HG03442 (cell line): ENCODE data around the gene IGSF23.
"Not testable (repeated sequence)": the region's sequence is repeated elsewhere in the genome, so short reads cannot be mapped to it uniquely, and the experiment has no call there.

Experiments
- ATAC-seq: cut with Tn5 transposase; IDR thresholded peaks from one replicate; pipeline ENCODE4 v1.9.1; 2021; ENCODE audit warnings: mild to moderate bottlenecking, moderate library complexity; ENCODE audit not compliant: unreplicated experiment

Gene IGSF23

GRCh38 chr19:44609219-44609618 lies 4.1 kb upstream of the IGSF23 start:
- ATAC-seq: no peak

DNA sequence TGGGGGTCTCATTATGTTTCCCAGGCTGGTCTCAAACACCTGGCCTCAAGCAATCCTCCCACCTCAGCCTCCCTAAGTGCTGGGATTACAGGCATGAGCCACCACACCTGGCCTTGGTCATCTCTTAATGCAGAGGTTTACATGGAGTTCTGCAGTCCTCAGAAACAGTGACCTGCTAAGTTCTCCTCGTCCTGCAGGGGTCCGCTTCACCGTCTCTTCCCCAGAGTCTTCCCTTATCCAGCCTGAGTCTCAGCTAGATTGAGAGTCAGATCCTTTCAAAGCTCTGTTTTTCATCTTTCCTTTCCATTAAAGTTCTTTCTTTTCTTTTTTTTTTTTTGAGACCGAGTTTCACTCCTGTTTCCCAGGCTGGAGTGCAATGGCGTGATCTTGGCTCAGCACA lies 2.9 kb upstream of the IGSF23 start:
- not testable (repeated sequence) for ATAC-seq

DNA sequence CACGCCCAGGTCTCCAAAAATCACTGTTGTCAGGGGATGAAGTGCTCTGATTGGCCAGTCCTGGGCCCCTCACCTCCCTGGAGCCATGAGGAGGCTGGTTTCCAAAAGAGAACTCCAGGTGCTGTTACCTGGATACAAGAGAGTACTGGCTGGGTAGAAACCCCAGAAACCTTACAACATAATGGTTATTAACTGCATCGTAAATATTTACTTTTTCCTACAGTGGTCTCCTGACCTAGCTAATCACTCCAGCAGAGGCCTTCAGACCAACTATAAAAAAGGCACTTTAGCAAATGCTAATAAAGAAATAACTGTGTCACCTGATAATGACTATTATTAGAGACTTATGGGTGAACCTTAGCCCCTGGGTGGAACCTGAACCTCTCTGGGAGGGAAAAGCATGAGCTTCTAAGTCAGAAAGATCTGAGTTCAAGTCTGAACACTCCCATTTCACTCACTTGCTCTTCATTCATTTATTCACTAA lies 1.5 kb upstream of the IGSF23 start:
- no peak for ATAC-seq

GRCh38 chr19:44614313-44614712 lies 950 bp downstream of the IGSF23 start:
- ATAC-seq: no peak

GRCh38 chr19:44615863-44616247 lies 2.5 kb downstream of the IGSF23 start:
- ATAC-seq: no peak

- no peak for ATAC-seq
Observed at GRCh38 chr19:44617110-44617880, 3.9 kb downstream of the IGSF23 start.

DNA sequence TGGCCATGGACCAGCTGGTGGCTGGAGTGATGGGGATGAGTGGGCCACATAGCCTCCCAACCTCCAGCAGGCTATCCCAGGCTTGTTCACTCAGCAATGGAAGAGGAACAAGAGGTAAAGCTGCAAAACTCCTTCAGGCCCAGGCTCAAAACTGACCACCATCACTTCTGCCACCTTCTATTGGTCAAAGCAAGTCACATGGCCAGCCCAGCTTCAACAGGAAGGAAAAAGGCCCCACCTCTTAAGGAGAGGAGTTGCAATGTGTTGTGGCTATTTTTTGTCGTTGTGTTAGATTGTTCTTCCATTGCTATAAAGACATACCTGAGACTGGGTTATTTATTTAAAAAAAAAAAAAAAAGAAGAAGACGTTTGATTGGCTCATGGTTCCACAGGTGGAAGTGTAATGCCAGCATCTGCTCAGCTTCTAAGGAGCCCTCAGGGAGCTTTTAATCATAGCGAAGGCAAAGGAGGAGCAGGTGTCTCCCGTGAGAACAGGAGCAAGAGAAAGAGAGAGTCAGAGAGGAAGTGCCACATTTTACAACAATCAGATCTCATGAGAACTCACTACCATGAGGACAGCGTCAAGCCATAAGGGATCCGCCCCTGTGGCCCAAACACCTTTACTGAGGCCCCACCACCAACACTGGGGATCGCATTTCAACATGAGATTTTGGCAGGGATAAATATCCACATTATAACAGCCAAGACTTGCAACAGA lies 5.4 kb downstream of the IGSF23 start:
- no peak for ATAC-seq

- no peak for ATAC-seq
Observed at GRCh38 chr19:44620667-44621066, 7.3 kb downstream of the IGSF23 start.

DNA sequence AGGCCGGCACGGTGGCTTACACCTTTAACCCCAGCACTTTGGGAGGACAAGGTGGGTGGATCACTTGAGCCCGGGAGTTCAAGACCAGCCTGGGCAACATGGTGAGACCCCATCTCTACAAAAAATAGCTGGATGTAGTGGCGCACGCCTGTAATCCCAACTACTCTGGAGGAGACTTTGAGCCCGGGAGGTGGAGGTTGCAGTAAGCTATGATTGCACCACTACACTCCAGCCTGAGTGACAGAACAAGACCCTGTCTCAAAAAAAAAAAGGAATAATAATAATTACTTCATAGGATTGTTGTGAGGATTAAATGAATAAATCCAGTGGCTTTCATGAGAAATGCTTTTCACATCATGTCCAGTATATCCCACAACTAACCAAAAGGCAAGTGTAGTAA lies 8.0 kb downstream of the IGSF23 start:
- ATAC-seq: no peak

- no peak for ATAC-seq
Observed at GRCh38 chr19:44623080-44623479, 9.7 kb downstream of the IGSF23 start.

- ATAC-seq: no peak
Observed at GRCh38 chr19:44623626-44624025, 10.3 kb downstream of the IGSF23 start.

- ATAC-seq: no peak
Observed at GRCh38 chr19:44624840-44625354, 11.5 kb downstream of the IGSF23 start.

GRCh38 chr19:44625637-44626036 lies 12.3 kb downstream of the IGSF23 start:
- ATAC-seq: not testable (repeated sequence)

DNA sequence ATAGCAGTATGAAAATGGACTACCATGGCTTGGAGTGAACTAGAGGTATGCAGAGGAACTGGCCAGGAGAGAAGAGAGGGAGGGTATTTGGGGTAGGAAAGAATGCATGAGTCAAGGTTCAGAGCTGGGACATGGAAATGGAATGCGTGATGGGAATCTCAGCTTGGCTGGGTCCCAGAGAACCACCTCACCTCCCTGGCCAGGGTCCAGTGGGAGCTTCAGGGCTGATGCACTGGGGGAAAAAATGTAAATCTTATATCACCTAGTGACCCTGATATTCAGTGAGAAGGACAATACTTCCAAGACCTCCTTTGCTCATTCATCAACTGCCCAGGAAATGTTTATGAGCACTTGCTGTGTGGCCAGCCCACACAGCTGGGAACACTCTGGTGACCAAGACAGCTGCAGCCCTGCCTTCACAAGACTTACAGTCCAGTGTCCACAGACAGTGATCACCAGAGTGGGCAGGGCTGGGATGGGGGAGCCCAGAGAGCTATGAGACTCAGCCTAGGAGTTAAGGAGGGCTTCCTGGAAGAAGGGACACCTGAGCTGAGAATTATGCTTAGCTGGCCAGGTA lies 12.8 kb downstream of the IGSF23 start:
- no peak for ATAC-seq

GRCh38 chr19:44627631-44628030 lies 14.3 kb downstream of the IGSF23 start:
- ATAC-seq: no peak

- no peak for ATAC-seq
Observed at GRCh38 chr19:44628793-44629192, 15.4 kb downstream of the IGSF23 start.

DNA sequence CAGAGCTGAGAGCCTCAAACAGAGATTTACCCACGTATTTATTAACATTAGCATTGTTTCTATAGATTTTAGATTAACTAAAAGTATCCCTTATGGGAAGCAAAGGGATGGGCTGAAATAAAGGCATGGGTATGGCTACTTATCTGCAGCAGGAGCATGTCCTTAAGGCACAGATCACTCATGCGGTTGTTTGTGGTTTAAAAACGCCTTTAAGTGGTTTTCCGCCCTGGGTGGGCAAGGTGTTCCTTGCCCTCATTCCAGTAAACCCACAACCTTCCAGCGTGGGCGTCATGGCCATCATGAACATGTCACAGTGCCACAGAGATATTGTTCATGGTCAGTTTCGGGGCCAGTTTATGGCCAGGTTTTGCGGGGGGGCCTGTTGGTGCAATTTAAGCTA lies 18.2 kb downstream of the IGSF23 start:
- not testable (repeated sequence) for ATAC-seq

GRCh38 chr19:44634058-44634457 lies 20.7 kb downstream of the IGSF23 start:
- ATAC-seq: not testable (repeated sequence)

DNA sequence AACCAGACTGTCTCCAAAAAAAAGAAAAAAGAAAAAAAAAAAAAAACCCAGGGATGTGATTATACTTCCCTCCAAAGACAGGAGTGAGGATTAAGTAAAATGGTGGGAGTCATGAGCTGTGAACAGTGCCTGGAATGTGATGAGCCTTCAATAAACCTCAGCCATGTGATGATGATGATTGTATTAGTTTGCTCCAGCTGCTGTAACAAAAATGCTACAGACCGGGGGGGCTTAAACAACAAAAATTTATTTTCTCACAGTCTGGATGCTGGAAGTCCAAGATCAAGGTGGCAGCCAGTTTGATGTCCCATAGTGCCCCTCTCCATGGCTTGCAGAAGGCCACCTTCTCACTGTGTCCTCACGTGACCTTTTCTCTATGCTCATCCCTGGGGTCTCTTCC lies 21.4 kb downstream of the IGSF23 start:
- no peak for ATAC-seq

DNA sequence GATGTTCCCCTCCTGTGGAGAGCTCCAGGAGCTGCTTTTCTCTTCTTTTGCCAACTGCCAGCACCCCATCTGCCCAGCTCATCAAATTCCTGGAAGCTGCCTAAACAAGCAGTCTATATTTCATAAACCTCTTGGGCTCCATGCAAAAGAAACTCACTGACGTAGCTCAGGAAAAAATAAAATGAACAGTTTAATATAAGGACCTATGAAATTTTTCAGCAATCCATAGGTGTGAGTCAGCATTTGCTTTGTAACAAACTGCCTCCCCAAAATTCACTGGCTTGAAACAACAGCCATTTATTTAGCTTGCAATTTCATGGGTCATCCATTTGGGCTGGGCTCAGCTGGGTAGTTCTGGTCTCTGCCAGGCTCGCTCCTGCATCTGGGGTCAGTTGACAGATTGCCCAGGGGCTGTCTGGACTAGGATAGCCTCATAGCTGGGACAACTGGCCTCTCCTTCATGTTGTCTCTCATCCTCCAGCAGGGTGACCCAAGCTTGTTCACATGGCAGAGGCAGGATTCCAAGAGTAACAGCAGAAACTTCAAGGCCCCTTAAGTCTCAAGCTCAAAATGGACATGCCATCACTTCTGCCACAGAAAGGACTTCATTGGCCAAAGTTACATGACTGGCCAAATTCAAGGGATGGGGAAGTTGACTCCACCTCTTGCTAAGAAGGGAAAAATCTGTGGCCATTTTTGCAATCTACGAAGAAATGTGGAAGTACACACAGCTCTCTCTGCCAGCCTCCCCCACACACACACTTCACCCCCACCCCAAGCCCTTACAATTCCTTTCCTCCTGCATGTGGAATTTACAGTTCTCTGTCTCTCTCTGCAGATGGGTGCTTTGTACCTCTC lies 22.4 kb downstream of the IGSF23 start:
- ATAC-seq: no peak
